G401.6 (cell line): ENCODE data around the gene HOXC12.
A peak's percentile ranks its signal among the peaks of the same experiment; 100 is the strongest.

Source experiments
- FAIRE-seq: peaks from 2 replicates; lab custom pipeline; 2012; peaks lifted over from hg19 to GRCh38; lab: Jason Lieb, UNC

Gene HOXC12

GRCh38 chr12:53956251-53956887 is 1.7 kb downstream of the HOXC12 start:
- no peak for FAIRE-seq

GRCh38 chr12:53956914-53957536 is 2.3 kb downstream of the HOXC12 start:
- no peak for FAIRE-seq

- FAIRE-seq: no peak
Observed at GRCh38 chr12:53958128-53958527, 3.4 kb downstream of the HOXC12 start.

- no peak for FAIRE-seq
Observed at GRCh38 chr12:53959314-53959713, 4.6 kb downstream of the HOXC12 start.

DNA sequence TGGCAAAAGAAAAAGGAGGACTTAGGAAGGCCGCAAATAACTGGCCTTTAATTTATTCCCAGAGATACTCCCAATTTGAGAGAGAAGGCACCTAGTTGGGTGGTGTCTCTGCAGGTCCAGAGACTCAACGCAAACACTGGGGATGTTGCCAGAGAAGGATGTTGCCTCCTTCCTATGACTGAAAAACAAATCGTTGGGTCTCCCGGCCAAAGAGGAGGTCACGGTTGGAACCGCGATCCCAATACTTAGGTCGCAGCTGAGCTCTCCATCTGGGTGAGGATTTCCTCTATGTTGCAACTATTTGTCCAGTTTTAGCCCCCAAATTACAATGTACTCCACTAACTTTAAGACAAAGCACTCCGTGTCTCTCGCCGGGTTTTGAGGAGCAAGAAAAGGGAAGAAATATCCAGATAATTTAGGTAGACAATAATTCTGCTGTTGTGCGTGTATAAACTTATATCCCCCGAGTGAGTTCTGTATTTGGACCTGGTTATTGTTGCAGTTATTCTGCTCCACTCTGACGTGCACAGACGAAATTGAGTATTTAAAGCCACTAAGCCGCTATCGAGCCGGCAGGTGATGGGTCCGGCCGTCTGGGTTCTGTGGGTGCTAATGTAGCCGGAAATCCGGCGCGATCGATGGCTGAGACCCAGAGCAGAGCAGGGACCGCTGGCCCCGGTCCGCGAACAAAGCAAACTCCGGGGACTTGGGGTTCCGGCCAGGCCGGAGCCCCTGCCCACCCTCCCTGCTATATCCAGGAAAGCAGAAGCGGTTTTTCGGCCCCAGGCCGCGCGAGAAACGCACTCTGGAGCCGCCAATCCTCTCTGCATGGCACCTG is 5.7 kb downstream of the HOXC12 start:
- FAIRE-seq: no peak

GRCh38 chr12:53961025-53961761 is 6.5 kb downstream of the HOXC12 start:
- FAIRE-seq: no peak

GRCh38 chr12:53963005-53963404 is 8.3 kb downstream of the HOXC12 start:
- FAIRE-seq: no peak

- no peak for FAIRE-seq
Observed at GRCh38 chr12:53963434-53964314, 9.0 kb downstream of the HOXC12 start.

DNA sequence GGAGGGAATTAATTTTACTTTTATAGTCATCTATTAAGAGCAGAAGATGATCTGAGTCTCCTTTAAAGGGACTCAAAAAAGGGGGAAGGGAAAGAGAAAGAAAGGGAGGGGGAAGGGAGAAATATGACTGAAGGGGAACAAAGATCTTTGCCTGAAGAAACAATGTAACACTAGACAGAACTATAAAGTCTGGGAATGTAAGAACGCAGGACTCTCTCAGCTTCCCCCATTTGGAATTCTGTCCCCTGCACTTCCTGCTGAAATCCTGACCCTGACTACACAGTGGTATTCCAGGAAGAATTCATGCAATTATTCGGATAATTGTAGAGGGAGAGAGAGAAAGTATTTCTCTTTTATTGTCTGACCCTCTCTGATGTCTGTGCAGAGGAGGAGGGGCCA is 9.6 kb downstream of the HOXC12 start:
- no peak for FAIRE-seq

DNA sequence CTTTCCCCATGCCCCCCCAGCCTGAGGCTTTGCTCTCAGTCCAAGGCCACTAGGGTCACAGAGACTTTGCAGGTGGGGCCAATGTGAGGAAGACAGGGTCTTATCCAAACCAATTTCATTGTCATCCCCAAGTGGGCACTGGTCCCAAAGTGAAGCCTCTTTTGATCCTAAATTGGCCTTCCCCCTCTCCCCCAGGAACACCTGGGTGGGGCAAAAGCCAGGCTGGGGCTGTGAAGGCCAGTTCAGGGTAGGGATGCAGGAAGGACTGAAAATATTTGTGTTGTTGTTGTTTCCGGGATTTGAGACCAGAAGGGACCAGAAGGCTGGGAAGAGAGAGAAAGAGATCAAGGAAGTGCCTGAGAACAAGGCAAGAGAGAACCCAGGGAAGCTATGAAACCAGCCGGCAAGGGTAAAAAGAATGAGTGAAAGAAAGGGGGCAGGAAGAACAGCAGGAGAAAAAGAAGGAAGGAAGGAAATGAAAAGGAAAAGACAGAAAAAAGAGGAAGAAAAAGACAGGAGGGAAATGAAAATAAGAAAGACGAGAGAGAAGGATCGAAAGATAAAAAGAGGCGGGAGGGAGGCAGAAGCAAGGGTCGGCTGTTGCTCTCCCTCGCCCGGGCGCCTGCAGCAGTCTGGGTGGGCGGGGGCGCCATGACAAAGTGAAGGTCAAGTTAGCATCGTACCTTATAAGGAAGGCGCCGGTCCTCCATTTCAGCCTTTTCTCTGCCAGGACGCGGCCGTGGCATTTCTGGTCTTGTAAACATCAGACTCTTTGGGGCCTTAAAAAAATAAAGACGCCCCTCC is 10.8 kb downstream of the HOXC12 start:
- FAIRE-seq: no peak

- no peak for FAIRE-seq
Observed at GRCh38 chr12:53966085-53966384, 11.3 kb downstream of the HOXC12 start.

GRCh38 chr12:53966385-53967133 is 11.9 kb downstream of the HOXC12 start:
- FAIRE-seq: no peak

DNA sequence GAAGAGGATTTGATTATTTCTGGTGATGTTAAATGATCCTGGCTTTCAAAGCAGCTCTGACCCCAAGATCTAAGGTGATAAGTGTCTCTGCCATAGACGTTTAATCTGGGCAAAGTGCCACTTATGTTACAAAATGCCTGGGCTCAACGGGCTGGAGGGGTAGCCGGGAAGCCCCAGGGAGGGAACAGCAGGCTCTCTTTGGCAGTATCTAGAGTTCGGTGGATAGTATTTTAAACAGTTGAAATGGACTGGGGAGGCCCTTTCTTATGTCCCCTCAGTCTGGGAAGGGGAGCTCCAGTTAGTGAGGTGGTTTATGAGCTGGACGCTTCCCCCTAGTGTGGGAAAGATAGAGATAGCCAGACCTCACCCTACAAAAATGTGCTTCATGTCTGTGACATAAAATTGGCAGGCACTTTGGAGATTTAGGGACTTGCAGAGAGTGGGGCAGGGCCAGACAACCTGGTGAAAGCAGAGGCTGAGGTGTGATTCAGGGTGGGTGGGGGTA is 12.8 kb downstream of the HOXC12 start:
- FAIRE-seq: no peak

GRCh38 chr12:53968214-53969127 is 13.8 kb downstream of the HOXC12 start:
- FAIRE-seq: peak; percentile 88

GRCh38 chr12:53969588-53970259 is 15.0 kb downstream of the HOXC12 start:
- FAIRE-seq: no peak

- FAIRE-seq: no peak
Observed at GRCh38 chr12:53970451-53970850, 15.7 kb downstream of the HOXC12 start.

- no peak for FAIRE-seq
Observed at GRCh38 chr12:53971129-53971528, 16.4 kb downstream of the HOXC12 start.

GRCh38 chr12:53971686-53972085 is 17.0 kb downstream of the HOXC12 start:
- no peak for FAIRE-seq
